H1 (cell line): Measurements from ENCODE around the gene LEO1. TPM values are rescaled to one million over a fixed set of nuclear protein-coding genes. Genes with fewer than 3 reads are reported as not detected.

Source experiments
- CTCF ChIA-PET: fragments of 300-600 bp; sonication (Branson Sonifier 250); formaldehyde crosslinking; loops from one replicate; lab custom pipeline; 2021; ENCODE audit not compliant: partially characterized antibody; lab: Charles Lee
- POLR2A ChIA-PET: fragments of 300-600 bp; sonication (Branson Sonifier 250); formaldehyde crosslinking; loops from one replicate; lab custom pipeline; 2021; ENCODE audit warnings: inconsistent platforms; ENCODE audit not compliant: partially characterized antibody; lab: Charles Lee
- DNase-seq, 2 experiments: peaks; one replicate each; pipeline versions ENCODE4 v3.0.0 to v3.0.0-alpha.2; 2010 to 2022; ENCODE audit warnings: low spot score in 2 of 2, low read depth in 1 of 2, mixed read lengths in 1 of 2
- FAIRE-seq: peaks from 2 replicates; lab custom pipeline; 2011; peaks lifted over from hg19 to GRCh38; lab: Jason Lieb, UNC
- H2AFZ ChIP-seq: 2 replicates; pipeline ENCODE4 v1.8.1; 2012; ENCODE audit warnings: low read length, inconsistent platforms
- H2AK5ac ChIP-seq: 2 replicates; pipeline ENCODE4 v1.6.1; 2013; ENCODE audit warnings: low read depth, low read length
- H2BK120ac ChIP-seq: replicated peaks from 2 replicates; pipeline ENCODE3; 2013; ENCODE audit warnings: low read depth, low read length, inconsistent platforms
- H2BK12ac ChIP-seq: 2 replicates; pipeline ENCODE4 v1.6.1; 2013; ENCODE audit warnings: low read depth, low read length
- H2BK15ac ChIP-seq: 2 replicates; pipeline ENCODE4 v1.6.1; 2013; ENCODE audit warnings: low read length
- H2BK20ac ChIP-seq: 2 replicates; pipeline ENCODE4 v1.6.1; 2013; ENCODE audit warnings: low read length
- H2BK5ac ChIP-seq: 2 replicates; pipeline ENCODE4 v1.6.1; 2013; ENCODE audit warnings: low read depth, low read length
- H3K14ac ChIP-seq: 2 replicates; pipeline ENCODE4 v1.6.1; 2013; ENCODE audit warnings: inconsistent platforms; ENCODE audit not compliant: insufficient read length
- H3K18ac ChIP-seq: 2 replicates; pipeline ENCODE4 v1.6.1; 2013; ENCODE audit warnings: low read length; ENCODE audit errors: extremely low read depth
- H3K23ac ChIP-seq: 2 replicates; pipeline ENCODE4 v1.6.1; 2013; ENCODE audit warnings: inconsistent platforms; ENCODE audit not compliant: insufficient read length
- H3K23me2 ChIP-seq: 2 replicates; pipeline ENCODE4 v1.6.1; 2013; ENCODE audit warnings: low read depth, low read length
- H3K27ac ChIP-seq: 2 replicates; pipeline ENCODE4 v1.6.1; 2011; ENCODE audit warnings: low read depth, low read length, inconsistent platforms
- H3K27me3 ChIP-seq, 4 experiments: replicated peaks in 1 of 4; 1 replicate in 1 of 4; 2 replicates in 3 of 4; pipeline versions ENCODE4 v1.6.1 to v1.8.1; 2011 to 2013; ENCODE audit warnings: low read length in 3 of 4, mild to moderate bottlenecking in 3 of 4, inconsistent platforms in 2 of 4, mixed read lengths in 2 of 4, moderate library complexity in 1 of 4; ENCODE audit not compliant: control insufficient read depth in 3 of 4, insufficient read depth in 3 of 4; ENCODE audit errors: extremely low read depth in 1 of 4
- H3K36me3 ChIP-seq, 4 experiments: 2 replicates each; pipeline versions ENCODE4 v1.6.1 to v1.8.1; 2011 to 2013; ENCODE audit warnings: mild to moderate bottlenecking in 4 of 4, low read length in 3 of 4, moderate library complexity in 2 of 4, control low read depth in 1 of 4, inconsistent platforms in 1 of 4; ENCODE audit not compliant: insufficient read depth in 4 of 4, control insufficient read depth in 2 of 4
- H3K4ac ChIP-seq: replicated peaks from 2 replicates; pipeline ENCODE3; 2013; ENCODE audit warnings: low read length, low read depth, mixed read lengths, inconsistent platforms; ENCODE audit not compliant: insufficient read length
- H3K4me1 ChIP-seq, 4 experiments: replicated peaks in 1 of 4; 1 replicate in 1 of 4; 2 replicates in 3 of 4; pipeline versions ENCODE4 v1.6.1 to v1.8.1; 2011 to 2013; ENCODE audit warnings: low read length in 3 of 4, inconsistent platforms in 2 of 4, mixed read lengths in 1 of 4; ENCODE audit not compliant: insufficient read depth in 4 of 4, control insufficient read depth in 3 of 4
- H3K4me2 ChIP-seq, 2 experiments: 2 replicates each; pipeline versions ENCODE4 v1.6.1 to v1.8.1; 2011 to 2013; ENCODE audit warnings: low read depth in 2 of 2, low read length in 2 of 2, control low read depth in 1 of 2, inconsistent platforms in 1 of 2, mild to moderate bottlenecking in 1 of 2; ENCODE audit not compliant: insufficient read depth in 1 of 2
- H3K4me3 ChIP-seq, 4 experiments: fragments of 200-600, 300-600 bp in 1 of 4; sonication (generic), shearing (Covaris generic), sonication (Bioruptor Twin) in 1 of 4; 2 replicates each; pipeline versions ENCODE4 v1.5.1 to v1.8.1; 2011 to 2016; ENCODE audit warnings: low read length in 4 of 4, low read depth in 3 of 4, control low read depth in 2 of 4, inconsistent platforms in 2 of 4, mild to moderate bottlenecking in 2 of 4, mixed read lengths in 1 of 4, moderate library complexity in 1 of 4; ENCODE audit not compliant: insufficient read depth in 2 of 4; ENCODE audit errors: extremely low read depth in 1 of 4
- H3K56ac ChIP-seq: replicated peaks from 2 replicates; pipeline ENCODE3; 2013; ENCODE audit warnings: low read depth, mild to moderate bottlenecking, mixed read lengths, low read length, inconsistent platforms; ENCODE audit not compliant: insufficient read length
- H3K79me1 ChIP-seq: 2 replicates; pipeline ENCODE4 v1.6.1; 2013; ENCODE audit warnings: low read depth, low read length, control low read depth
- H3K79me2 ChIP-seq, 2 experiments: 2 replicates each; pipeline versions ENCODE4 v1.6.1 to v1.8.1; 2012 to 2013; ENCODE audit warnings: low read length in 2 of 2, mild to moderate bottlenecking in 2 of 2, inconsistent platforms in 1 of 2; ENCODE audit not compliant: insufficient read depth in 2 of 2, control insufficient read depth in 1 of 2
- H3K9ac ChIP-seq, 4 experiments: replicated peaks in 1 of 4; 1 replicate in 1 of 4; 2 replicates in 3 of 4; pipeline versions ENCODE4 v1.6.1 to v1.8.1; 2011 to 2013; ENCODE audit warnings: low read depth in 3 of 4, low read length in 3 of 4, control low read depth in 2 of 4, mild to moderate bottlenecking in 2 of 4, moderate library complexity in 2 of 4, inconsistent platforms in 1 of 4; ENCODE audit errors: extremely low read depth in 1 of 4
- H3K9me3 ChIP-seq, 2 experiments: 2 replicates each; pipeline versions ENCODE4 v1.6.1 to v1.8.1; 2012 to 2013; ENCODE audit warnings: mild to moderate bottlenecking in 2 of 2, moderate library complexity in 2 of 2, control low read depth in 1 of 2, inconsistent platforms in 1 of 2, low read depth in 1 of 2, low read length in 1 of 2, mixed read lengths in 1 of 2; ENCODE audit not compliant: insufficient read depth in 2 of 2
- H4K20me1 ChIP-seq, 2 experiments: replicated peaks in 1 of 2; 2 replicates each; pipeline versions ENCODE3 to v1.8.1; 2011 to 2013; ENCODE audit warnings: inconsistent platforms in 2 of 2, low read length in 2 of 2, mild to moderate bottlenecking in 1 of 2; ENCODE audit not compliant: insufficient read depth in 2 of 2, control insufficient read depth in 1 of 2
- H4K5ac ChIP-seq: 2 replicates; pipeline ENCODE4 v1.6.1; 2013; ENCODE audit warnings: low read length, low read depth, mixed read lengths, inconsistent platforms; ENCODE audit not compliant: insufficient read length
- H4K8ac ChIP-seq: 2 replicates; pipeline ENCODE4 v1.8.0; 2013; ENCODE audit warnings: mild to moderate bottlenecking, moderate library complexity, low read length, inconsistent platforms; ENCODE audit not compliant: insufficient read depth; ENCODE audit errors: extremely low read depth
- H4K91ac ChIP-seq: replicated peaks from 2 replicates; pipeline ENCODE3; 2013; ENCODE audit warnings: low read length, mixed read lengths, inconsistent platforms; ENCODE audit not compliant: insufficient read length
- ATF2 ChIP-seq: IDR thresholded peaks from 2 replicates; pipeline ENCODE4 v1.6.1; 2012; ENCODE audit warnings: low read length, inconsistent platforms
- CTCF ChIP-seq, 3 experiments: IDR thresholded peaks; 1 replicate in 2 of 3; 2 replicates in 1 of 3; pipeline versions ENCODE4 v1.5.1 to v1.6.1; 2011; ENCODE audit warnings: low read length in 3 of 3, mild to moderate bottlenecking in 3 of 3, inconsistent platforms in 2 of 3, low read depth in 1 of 3, moderate library complexity in 1 of 3; ENCODE audit not compliant: insufficient read depth in 1 of 3; ENCODE audit errors: control extremely low read depth in 1 of 3
- E2F6 ChIP-seq: IDR thresholded peaks from 2 replicates; pipeline ENCODE4 v1.6.1; 2012; ENCODE audit warnings: inconsistent platforms
- MAFK ChIP-seq: IDR thresholded peaks from 2 replicates; pipeline ENCODE4 v1.6.1; 2012; ENCODE audit warnings: low read depth, mild to moderate bottlenecking, improper control_type of control experiment, low read length
- WGBS, 2 experiments: shearing (Covaris generic) in 1 of 2; methylation state at CpG; one replicate each; pipeline versions ENCODE4 v1.1.6 to v1.1.7; 2013 to 2015; ENCODE audit warnings: low lambda C conversion rate in 2 of 2, mixed read lengths in 2 of 2, inconsistent platforms in 1 of 2, low coverage in 1 of 2, missing lambda C conversion rate in 1 of 2; ENCODE audit not compliant: insufficient replicate concordance in 2 of 2, insufficient coverage in 1 of 2, insufficient read length in 1 of 2; ENCODE audit errors: extremely low coverage in 1 of 2, missing lambda C conversion rate in 1 of 2; 5-methylcytosine and 5-hydroxymethylcytosine counted together
- polyA plus RNA-seq, 7 experiments: library from polyadenylated mRNA; depleted of rRNA in 3 of 7; stranded (reverse) in 5 of 7; unstranded in 2 of 7; fragments of >200 nt in 5 of 7; fragments of 200-250 nt in 2 of 7; gene quantifications; 1 replicate in 5 of 7; 2 replicates in 1 of 7; 4 replicates in 1 of 7; pipeline versions ENCODE4 v1.2.1 to v1.2.3, GENCODE V29; 2011 to 2013; ENCODE audit warnings: missing spikeins in 2 of 7, mixed read lengths in 2 of 7
- total RNA-seq: library from RNA; stranded (reverse); fragmentation: NEBNext Ultra II Directional; extraction: Animal tissue kit (Norgen Biotek cat#: 25700); gene quantifications from 2 replicates; pipeline ENCODE4 v1.2.1, GENCODE V29; 2021

LEO1 gene
- total and polyA plus RNA-seq, 2 of the 8 experiments (the other 6 are each of a cell fraction or from before 2014, with no cell fraction given) = 1.6 to 27.4 TPM

GRCh38 chr15:51952805-51953204 is 18.8 kb downstream of the LEO1 start:
- no peaks in the 10 kb centered on the region for H3K4me1 ChIP-seq
- no peak for FAIRE-seq

More at GRCh38 chr15:51952805-51953204, 18.8 kb downstream of the LEO1 start:
- H2AFZ ChIP-seq = no peak overlapping the region
- H3K23me2 ChIP-seq = no peaks in the 10 kb centered on the region
- H3K36me3 ChIP-seq = peaks cover 17 to 72% (median 52%) of the 10 kb centered on the region in 4 experiments
- no peak overlapping the region for H2BK15ac ChIP-seq
- H3K14ac ChIP-seq = no peak overlapping the region
- H3K18ac ChIP-seq = no peak overlapping the region
- H2BK120ac ChIP-seq = no peak overlapping the region
- no peak overlapping the region for H3K23ac ChIP-seq
- no peak overlapping the region for H3K4me3 ChIP-seq
- ChIA-PET POLR2A (no interaction called here), CTCF (no interaction called here)
- DNase-seq = no peak
- H4K91ac ChIP-seq = no peak overlapping the region
- no peaks in the 10 kb centered on the region for H3K9me3 ChIP-seq
- no peak overlapping the region for H2BK12ac ChIP-seq
- no peaks in the 10 kb centered on the region for H3K79me1 ChIP-seq
- no peak overlapping the region for H3K9ac ChIP-seq
- no peaks in the 10 kb centered on the region for H3K27me3 ChIP-seq
- H4K20me1 ChIP-seq = no peaks in the 10 kb centered on the region
- no peak for TF ChIP-seq ATF2
- no peak for TF ChIP-seq E2F6
- TF ChIP-seq MAFK = no peak
- TF ChIP-seq CTCF (IDR thresholded peaks at IDR 0.05; ENCODE audit: control extremely low read depth in 1 of 3, insufficient read depth in 1 of 3, low read depth in 1 of 3, low read length in 3 of 3) = no peak
- H2AK5ac ChIP-seq = no peak overlapping the region
- H4K5ac ChIP-seq = no peak overlapping the region
- no peak overlapping the region for H2BK5ac ChIP-seq
- no peak overlapping the region for H3K56ac ChIP-seq
- 88% methylated on average over 3 of the region's 3 CpGs; no CpG with 5 or more reads in 1 of the 2 experiments for WGBS, 2 experiments
- H3K4ac ChIP-seq = no peak overlapping the region
- no peak overlapping the region for H3K4me2 ChIP-seq
- no peaks in the 10 kb centered on the region for H3K79me2 ChIP-seq
- H3K27ac ChIP-seq = no peak overlapping the region
- no peak overlapping the region for H2BK20ac ChIP-seq
- no peak overlapping the region for H4K8ac ChIP-seq
